DMS53 (cell line): ENCODE measurements around the gene UROS.
A peak's percentile ranks its signal among the peaks of the same experiment; 100 is the strongest.

ENCODE experiments used
- DNase-seq: peaks from one replicate; lab custom pipeline; 2025; lab: John Stamatoyannopoulos, UW

The UROS gene

DNA sequence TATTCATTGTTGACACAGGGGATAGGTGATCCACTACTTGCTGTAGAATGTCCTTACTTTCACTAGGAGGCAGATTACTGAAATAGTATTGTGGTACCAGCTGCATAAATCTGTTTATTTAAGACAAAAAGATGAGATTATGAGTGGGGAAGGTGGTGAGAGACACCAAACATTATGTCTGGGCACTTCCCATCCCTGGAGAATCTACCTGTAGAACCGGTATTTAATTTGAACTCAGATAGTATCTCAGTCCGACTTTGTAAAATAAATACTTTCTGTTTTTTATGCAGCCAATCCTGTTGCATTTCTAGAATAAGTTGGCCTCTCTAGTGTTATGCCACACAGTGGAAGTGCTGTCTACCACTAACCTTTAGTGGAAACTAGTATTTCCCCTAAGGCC lies 13.7 kb upstream of the UROS start:
- DNase-seq, result peak; percentile 15

GRCh38 chr10:125828311-125828710 lies 5.3 kb upstream of the UROS start:
- DNase-seq, result no peak

DNA sequence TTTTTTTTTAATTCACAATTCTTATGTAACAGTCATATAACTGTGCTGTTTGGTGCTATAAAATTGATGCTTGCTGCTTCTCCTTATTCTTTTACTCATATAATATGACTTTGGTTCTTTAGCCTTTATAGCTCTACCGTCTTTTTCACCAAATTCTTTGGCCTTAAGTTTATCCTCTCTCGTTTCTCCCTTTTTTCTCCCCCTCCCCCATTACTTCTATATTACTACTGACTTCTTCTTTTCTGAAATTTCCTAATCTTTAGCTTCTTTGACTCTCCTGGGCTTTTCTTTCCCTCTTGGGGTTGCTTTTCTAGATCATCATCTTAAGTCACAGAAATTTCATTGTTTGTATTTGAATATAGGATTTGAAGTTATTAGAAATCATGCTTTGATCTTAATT lies 4.1 kb upstream of the UROS start:
- no peak for DNase-seq

DNA sequence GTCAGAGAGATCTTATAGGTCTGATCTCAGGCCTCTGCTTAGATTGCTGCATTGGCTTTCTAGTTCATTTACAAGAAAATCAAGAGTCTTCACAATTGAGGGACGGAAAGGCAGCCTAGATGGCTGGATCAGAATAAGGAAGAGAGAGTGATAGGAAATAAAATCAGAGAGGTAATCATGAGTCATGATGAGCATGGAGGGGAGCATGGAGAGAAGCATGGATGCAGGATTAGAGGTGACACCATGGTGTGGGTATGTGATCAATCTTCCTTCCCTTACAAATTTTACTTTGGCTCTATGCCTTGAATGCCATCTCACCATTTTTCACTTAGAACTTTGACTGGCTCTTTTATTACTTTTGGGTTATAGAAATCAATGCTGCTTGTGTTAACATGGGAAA lies 1.7 kb upstream of the UROS start:
- DNase-seq, result no peak

DNA sequence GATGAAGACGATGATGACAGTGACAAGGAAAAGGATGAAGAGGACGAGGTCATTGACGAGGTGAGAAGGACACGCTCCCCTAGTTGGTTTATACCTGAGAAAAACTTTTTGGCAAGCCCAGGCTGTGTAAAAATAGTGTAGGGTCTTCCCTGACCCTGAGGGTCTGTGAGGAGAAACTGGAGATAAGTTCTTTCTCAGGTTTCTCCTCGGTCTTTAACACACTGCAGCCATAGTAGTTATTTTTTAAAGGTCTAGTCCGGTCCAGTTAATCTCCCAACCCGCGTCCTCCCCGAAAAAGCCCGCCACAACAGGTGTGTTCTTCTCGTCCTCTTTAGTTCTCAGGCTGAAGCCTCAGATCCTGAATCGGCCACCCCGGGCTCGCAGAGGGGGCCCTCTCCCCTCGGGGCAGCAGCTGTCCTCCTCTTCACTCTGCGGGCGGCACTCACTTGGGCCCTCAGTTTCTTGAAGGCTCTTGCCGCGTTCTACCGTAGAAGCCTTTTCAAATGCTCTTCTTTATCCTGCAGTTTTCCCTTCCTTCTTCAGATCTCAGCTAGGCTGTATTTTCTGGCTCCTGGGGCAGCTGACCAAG lies 699 bp upstream of the UROS start:
- DNase-seq, result peak; percentile 41

GRCh38 chr10:125820701-125821100 lies 2.4 kb downstream of the UROS start:
- no peak for DNase-seq

DNA sequence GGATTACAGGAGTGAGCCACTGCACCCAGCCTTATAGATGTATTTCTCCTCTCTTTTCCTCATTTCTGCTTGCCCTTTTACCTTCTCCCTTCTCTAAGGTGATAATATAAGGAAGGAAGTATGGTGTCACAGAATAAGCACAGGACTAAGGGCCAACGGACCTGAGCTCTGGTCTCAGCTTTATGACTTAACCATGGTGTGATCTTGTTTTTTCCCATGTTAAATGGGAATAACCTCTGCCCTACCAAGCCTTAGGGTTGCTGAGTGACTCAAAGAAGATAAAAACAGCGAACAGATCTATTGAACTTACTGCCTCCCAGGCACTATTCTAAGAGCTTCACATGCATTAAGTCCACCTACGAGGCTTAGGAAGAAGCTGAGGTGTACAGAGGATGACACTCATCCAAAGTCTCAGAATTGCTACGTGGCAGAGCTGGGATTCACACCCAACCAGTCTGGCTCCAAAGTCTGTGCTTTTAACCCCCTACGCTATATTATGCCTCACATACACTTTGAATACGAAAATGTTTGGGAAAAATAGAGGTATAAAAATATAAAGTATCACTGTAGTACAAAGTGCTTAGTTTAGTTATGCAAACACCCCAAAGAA lies 5.6 kb downstream of the UROS start:
- DNase-seq, result no peak

DNA sequence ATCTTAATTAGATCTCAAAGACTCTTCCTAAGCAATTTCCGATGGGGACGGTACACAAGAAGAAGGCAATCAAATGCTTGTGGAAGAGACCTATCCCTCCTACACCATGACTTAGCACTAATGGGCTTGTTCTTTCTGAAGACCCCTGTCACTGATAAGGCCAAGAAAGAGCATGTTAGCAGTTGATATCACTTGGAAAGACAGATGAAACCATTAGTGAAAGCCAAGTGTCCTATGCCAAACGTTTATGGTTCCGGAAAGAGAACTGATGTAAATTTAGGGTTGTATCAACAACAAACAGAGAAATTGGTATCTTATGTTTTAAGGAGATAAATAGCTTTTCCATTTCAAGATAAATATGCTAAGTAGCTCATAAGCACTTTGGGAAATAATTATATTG lies 6.5 kb downstream of the UROS start:
- DNase-seq, result no peak

DNA sequence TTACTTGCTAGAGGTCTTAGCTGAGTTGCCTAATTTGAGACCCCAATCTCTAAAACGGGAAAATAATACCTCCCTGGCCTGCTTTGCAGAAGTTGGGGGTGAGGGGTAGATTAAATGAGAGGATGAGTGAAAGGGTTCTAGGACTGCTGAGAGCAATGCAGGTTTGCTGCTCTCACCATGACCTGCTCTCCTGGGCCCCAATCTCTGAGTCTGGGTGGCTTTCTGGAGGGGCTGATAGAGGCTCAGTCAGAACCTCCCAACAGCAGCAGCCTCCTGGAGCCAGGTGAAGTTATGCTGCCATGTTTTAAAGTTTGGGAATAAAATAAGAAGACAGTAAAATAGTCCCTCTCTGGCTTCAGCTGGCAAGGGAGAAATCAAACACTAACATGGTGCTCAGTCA lies 7.3 kb downstream of the UROS start:
- DNase-seq, result no peak

DNA sequence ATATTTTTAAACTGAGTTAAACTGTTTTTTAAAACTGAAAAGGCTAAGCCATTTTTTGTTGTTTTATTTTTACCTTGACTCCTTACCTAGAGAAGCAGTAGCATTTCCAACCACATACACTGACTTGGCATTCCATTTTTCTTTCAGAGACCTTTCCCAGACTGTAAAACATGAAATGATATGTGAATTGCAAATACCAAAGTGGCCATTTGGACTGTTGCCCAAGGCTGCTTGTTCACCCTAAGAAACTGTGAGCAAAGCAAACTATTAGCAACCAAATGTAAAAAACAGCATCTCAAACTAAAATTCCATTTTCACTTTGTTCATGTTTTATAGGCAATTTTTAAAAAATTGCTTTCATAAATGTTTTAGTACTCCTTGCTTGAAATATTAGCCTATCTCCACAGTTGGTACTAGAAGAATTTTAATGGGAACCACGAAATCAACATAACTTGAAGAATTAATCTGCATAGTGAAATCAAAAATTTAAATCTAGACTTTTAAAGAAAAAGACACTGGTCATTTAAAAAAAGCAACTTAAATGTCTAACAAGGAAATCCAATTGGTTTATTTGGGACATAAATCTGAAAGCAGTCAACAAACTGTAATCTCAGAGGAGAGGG lies 10.8 kb downstream of the UROS start:
- DNase-seq, result no peak

- DNase-seq, result no peak
Measured at GRCh38 chr10:125811251-125811650, 11.8 kb downstream of the UROS start.

DNA sequence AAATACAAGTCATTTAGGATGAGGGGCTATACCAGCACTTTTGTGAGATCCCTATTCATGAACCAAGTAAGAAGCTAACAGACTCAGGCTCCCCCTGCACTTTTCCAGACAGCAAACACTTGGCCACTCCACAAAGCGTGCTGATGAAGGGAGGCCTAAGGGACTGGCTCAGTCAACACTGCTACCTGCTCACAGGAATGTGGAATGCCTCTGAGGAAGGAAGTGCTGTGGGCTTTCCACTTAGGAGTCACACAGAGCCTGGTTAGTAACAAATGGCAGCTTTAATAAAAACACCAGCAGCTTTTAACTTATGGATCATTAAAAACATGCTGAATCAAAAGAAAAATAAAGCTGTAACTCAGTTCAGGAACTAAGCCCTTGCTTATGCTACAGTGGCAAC lies 15.0 kb downstream of the UROS start:
- no peak for DNase-seq

GRCh38 chr10:125802739-125803138 lies 20.3 kb downstream of the UROS start:
- no peak for DNase-seq

DNA sequence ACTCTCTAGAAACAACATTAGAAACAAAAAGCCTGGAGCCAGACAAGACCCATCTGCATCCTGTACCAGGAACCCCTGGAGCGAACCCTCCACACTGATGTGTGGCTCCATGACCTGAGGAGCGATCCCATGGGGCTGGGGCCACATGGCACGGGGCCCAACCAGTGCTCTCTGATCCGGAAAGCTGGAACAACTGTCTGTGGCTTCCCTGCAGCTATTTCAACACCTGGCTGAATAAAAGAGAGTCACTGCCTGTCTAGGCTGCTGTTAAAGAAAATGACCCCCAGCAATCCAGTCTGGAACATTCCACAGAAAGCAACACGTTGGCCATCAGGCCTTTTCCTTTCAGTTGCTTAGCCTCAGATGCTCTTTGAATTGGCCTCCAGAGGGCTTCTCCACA lies 20.9 kb downstream of the UROS start:
- DNase-seq, result no peak

DNA sequence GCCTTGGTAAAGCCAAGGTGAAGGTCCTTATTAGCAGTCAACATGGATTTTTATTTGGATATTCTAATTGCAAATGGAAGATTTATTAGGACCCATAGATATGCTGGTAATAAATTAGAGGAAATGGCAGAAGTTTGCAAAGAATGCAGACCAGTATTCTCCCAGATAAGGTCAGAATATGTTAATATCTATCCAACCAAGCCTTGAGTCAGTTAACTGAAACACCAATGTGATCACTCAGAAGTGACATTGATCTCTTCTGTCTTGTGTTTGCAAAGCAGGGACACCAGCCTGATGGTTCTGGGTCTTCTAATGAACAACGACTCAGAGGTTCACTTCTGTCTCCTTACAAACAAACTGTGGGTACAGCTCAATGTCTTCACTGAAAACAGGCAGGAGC lies 21.5 kb downstream of the UROS start:
- no peak for DNase-seq

DNA sequence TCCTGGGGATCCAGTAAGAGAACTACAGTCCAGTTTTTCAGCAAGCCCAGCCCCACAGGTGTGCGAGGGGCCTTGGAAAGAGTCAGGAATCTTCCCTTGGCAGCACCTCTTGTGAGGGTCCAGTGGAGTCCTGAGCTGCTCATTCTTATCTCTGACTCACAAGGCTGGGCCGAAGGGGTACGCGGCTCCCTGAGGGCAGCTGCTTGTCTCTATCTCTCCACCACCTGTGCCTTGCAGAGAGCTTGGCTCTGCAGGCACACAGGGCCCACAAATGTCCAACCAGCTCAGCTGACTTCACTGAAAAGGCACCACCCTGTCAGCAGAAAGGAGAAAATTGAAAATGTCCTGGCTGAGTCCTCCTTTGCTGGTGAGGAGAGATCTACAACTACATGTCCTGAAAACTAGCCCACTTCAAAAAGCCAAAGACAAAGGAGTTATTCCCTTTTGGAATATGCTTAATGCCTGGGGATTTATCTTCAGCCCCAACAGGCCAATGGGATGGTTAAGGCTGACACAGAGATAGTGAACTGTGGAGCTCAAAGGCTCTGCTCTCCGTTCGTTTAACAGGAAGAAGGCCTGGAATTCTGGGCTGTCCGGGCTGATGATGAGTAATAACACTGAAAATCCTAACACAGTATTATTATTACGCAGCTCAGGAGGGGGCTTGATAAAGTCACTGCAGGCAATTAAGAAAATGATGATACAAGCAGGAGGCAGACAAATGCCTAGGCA lies 23.4 kb downstream of the UROS start:
- DNase-seq, result no peak

- no peak for DNase-seq
Measured at GRCh38 chr10:125797994-125798662, 24.9 kb downstream of the UROS start.

GRCh38 chr10:125797424-125797823 lies 25.6 kb downstream of the UROS start:
- no peak for DNase-seq

DNA sequence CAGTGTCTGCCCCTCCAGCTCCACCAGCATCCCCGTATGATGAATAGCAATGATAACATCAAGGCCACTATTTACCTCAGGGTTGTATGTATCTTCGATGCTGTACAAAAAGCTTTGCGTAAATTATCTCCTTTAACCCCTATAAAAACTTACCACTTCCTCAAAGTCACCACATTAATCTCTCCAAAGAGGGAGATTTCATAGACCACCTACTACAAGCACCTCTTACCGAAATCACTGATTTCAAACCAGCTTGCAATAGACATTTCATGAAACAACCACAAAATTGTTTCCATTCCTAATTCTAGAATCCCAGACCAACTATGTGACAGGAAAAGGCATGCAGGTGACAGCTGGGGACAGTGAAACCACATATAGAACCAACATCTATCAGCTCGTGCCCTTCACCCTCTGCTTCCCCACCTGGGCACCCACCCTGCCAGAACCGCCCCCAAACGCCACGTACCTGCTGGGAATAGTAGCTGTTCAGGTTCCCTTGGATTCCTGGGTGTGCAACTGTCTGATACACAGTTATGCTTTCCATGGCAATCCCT lies 27.3 kb downstream of the UROS start:
- DNase-seq, result no peak

DNA sequence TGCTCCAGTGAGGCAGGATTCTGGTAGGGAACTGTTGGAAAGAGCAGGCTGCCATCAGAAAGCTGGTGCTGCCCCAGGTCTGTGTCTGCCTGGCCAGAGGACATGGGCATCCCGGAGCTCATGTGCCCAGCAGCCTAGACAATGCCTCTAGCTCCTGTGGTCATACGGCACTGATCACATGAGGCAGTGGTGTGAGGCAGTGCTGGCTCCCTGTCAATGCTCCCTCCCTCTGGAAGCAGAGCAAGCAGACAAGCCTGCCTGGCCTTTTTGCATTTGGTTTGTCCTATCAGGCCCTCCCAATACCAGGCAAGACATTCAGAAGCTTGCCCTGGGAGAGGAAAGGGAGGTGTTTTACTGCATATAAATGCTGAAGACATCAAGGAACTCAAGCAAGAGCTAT lies 27.9 kb downstream of the UROS start:
- DNase-seq, result no peak

- no peak for DNase-seq
Measured at GRCh38 chr10:125792342-125793300, 30.4 kb downstream of the UROS start.
